Endothelial cell of umbilical vein (primary cell): ENCODE results near the gene SETDB1. TPM values are rescaled to one million over a fixed set of nuclear protein-coding genes. Genes with fewer than 3 reads are reported as not detected.

ENCODE experiments used
- BruUV-seq: library from RNA; stranded (reverse); fragments of 400-500 nt; replicated peaks from 2 replicates; lab custom pipeline; 2021; lab: Mats Ljungman, UMichigan
- CTCF ChIA-PET: fragments of 300-600, 350-600 bp; sonication (Branson Sonifier 250); formaldehyde crosslinking; loops from one replicate; lab custom pipeline; 2021; ENCODE audit warnings: antibody characterized with exemption, inconsistent platforms; lab: Charles Lee
- POLR2A ChIA-PET: fragments of 300-600, 350-600 bp; sonication (Branson Sonifier 250); formaldehyde crosslinking; loops from one replicate; lab custom pipeline; 2021; ENCODE audit warnings: antibody characterized with exemption, inconsistent platforms; lab: Charles Lee
- DNase-seq: peaks from one replicate; pipeline ENCODE4 v3.0.0-alpha.2; 2011; ENCODE audit warnings: low read depth, low spot score
- FAIRE-seq: peaks from 2 replicates; lab custom pipeline; 2011; peaks lifted over from hg19 to GRCh38; lab: Jason Lieb, UNC
- H2AFZ ChIP-seq: 2 replicates; pipeline ENCODE4 v1.6.0; 2012; ENCODE audit warnings: low read depth, low read length, control low read depth, inconsistent platforms
- H3K27ac ChIP-seq: 2 replicates; pipeline ENCODE4 v1.5.1; 2011; ENCODE audit warnings: low read depth, mild to moderate bottlenecking, control low read depth, low read length, moderate library complexity; ENCODE audit not compliant: insufficient read depth
- H3K27me3 ChIP-seq, 2 experiments: 2 replicates each; pipeline versions ENCODE4 v1.6.0 to v1.6.1; 2011; ENCODE audit warnings: low read length in 2 of 2, mixed read lengths in 1 of 2; ENCODE audit not compliant: control insufficient read depth in 2 of 2, insufficient read depth in 2 of 2
- H3K36me3 ChIP-seq, 2 experiments: 2 replicates in 1 of 2; 3 replicates in 1 of 2; pipeline ENCODE4 v1.5.1; 2011; ENCODE audit warnings: low read length in 2 of 2, mild to moderate bottlenecking in 1 of 2, moderate library complexity in 1 of 2; ENCODE audit not compliant: control insufficient read depth in 2 of 2, insufficient read depth in 2 of 2; ENCODE audit errors: extremely low read depth in 1 of 2
- H3K4me1 ChIP-seq: 3 replicates; pipeline ENCODE4 v1.5.1; 2011; ENCODE audit warnings: mild to moderate bottlenecking, low read length; ENCODE audit not compliant: control insufficient read depth, insufficient read depth; ENCODE audit errors: extremely low read depth
- H3K4me2 ChIP-seq: 2 replicates; pipeline ENCODE4 v1.6.1; 2011; ENCODE audit warnings: low read length, control low read depth, mixed read lengths; ENCODE audit not compliant: insufficient read depth
- H3K4me3 ChIP-seq, 3 experiments: fragments of 200-600 bp in 1 of 3; sonication (generic), shearing (Covaris generic) in 1 of 3; replicated peaks in 1 of 3; 2 replicates each; pipeline ENCODE4 v1.5.1; 2011 to 2016; ENCODE audit warnings: control low read depth in 3 of 3, low read length in 3 of 3, mild to moderate bottlenecking in 2 of 3, inconsistent platforms in 1 of 3, low read depth in 1 of 3, moderate library complexity in 1 of 3; ENCODE audit not compliant: insufficient read depth in 1 of 3
- H3K79me2 ChIP-seq: 2 replicates; pipeline ENCODE4 v1.6.0; 2012; ENCODE audit warnings: low read length, inconsistent platforms; ENCODE audit not compliant: control insufficient read depth, insufficient read depth
- H3K9ac ChIP-seq: replicated peaks from 2 replicates; pipeline ENCODE3; 2011; ENCODE audit warnings: low read length, control low read depth; ENCODE audit not compliant: insufficient read depth; ENCODE audit errors: extremely low read depth
- H3K9me1 ChIP-seq: replicated peaks from 3 replicates; pipeline ENCODE4 v1.6.0; 2011; ENCODE audit warnings: mild to moderate bottlenecking, low read length; ENCODE audit not compliant: control insufficient read depth, insufficient read depth; ENCODE audit errors: extremely low read depth
- H3K9me3 ChIP-seq: replicated peaks from 2 replicates; pipeline ENCODE4 v1.5.1; 2012; ENCODE audit warnings: low read length, inconsistent platforms; ENCODE audit not compliant: control insufficient read depth, insufficient read depth
- H4K20me1 ChIP-seq: replicated peaks from 2 replicates; pipeline ENCODE3; 2011; ENCODE audit warnings: mild to moderate bottlenecking, low read length; ENCODE audit not compliant: control insufficient read depth, insufficient read depth; ENCODE audit errors: extremely low read depth
- EZH2 ChIP-seq: IDR thresholded peaks from 2 replicates; pipeline ENCODE4 v1.6.1; 2012; ENCODE audit warnings: borderline replicate concordance, low read depth, mild to moderate bottlenecking, moderate library complexity, low read length, inconsistent platforms; ENCODE audit not compliant: severe bottlenecking
- FOS ChIP-seq: IDR thresholded peaks from 2 replicates; pipeline ENCODE4 v1.6.1; 2011; ENCODE audit warnings: mild to moderate bottlenecking, low read length, moderate library complexity, borderline replicate concordance; ENCODE audit not compliant: insufficient read depth
- MYC ChIP-seq: IDR thresholded peaks from one replicate; pipeline ENCODE4 v1.6.1; 2011; ENCODE audit warnings: mild to moderate bottlenecking, low read depth, low read length
- POLR2A ChIP-seq: IDR thresholded peaks from 2 replicates; pipeline ENCODE4 v1.6.1; 2012; ENCODE audit warnings: low read depth, mild to moderate bottlenecking, control low read depth, low read length
- POLR2AphosphoS5 ChIP-seq: IDR thresholded peaks from 2 replicates; pipeline ENCODE4 v1.6.1; 2012; ENCODE audit warnings: low read depth, mild to moderate bottlenecking, control low read depth, low read length, moderate library complexity; ENCODE audit not compliant: insufficient read depth
- dilution Hi-C: fragments of 300-500 bp; cut with MboI; formaldehyde crosslinking; loops from one replicate; pipeline ENCODE4 v1.15.0; 2019; ENCODE audit warnings: low sequenced_read_pairs; ENCODE audit not compliant: extremely low pct_ligation_motif_present
- intact Hi-C: fragments of 100-400 bp; cut with micrococcal nuclease; formaldehyde crosslinking; loops from one replicate; pipeline ENCODE4 v1.10.0; 2022
- polyA plus RNA-seq, 4 experiments: library from polyadenylated mRNA; depleted of rRNA in 3 of 4; stranded (reverse) in 3 of 4; unstranded in 1 of 4; fragments of >200 nt; gene quantifications; 2 replicates each; pipeline versions ENCODE4 v1.2.1 to v1.2.3, GENCODE V29; 2011 to 2012; ENCODE audit warnings: missing spikeins in 1 of 4
- total RNA-seq: library from RNA; stranded (reverse); gene quantifications from 2 replicates; pipeline ENCODE4 v1.2.3, GENCODE V29; 2021
- TF ChIP-seq, protein P1 (sequence below), 2 donors: IDR thresholded peaks; 1 replicate in 1 of 2; 2 replicates in 1 of 2; pipeline ENCODE4 v1.5.1; 2011; ENCODE audit warnings: low read length in 2 of 2, mild to moderate bottlenecking in 2 of 2, moderate library complexity in 2 of 2, control low read depth in 1 of 2, inconsistent platforms in 1 of 2, low read depth in 1 of 2; ENCODE audit not compliant: insufficient read depth in 1 of 2; ENCODE audit errors: extremely low read depth in 1 of 2
- TF ChIP-seq, protein P2 (sequence below): IDR thresholded peaks from 2 replicates; pipeline ENCODE4 v1.6.1; 2011; ENCODE audit not compliant: insufficient read depth, insufficient read length

SETDB1 gene
- total and polyA plus RNA-seq, 2 donors (not counting 3 experiments of a cell fraction or from before 2014, with no cell fraction given): 25.3 to 49.2 TPM

DNA sequence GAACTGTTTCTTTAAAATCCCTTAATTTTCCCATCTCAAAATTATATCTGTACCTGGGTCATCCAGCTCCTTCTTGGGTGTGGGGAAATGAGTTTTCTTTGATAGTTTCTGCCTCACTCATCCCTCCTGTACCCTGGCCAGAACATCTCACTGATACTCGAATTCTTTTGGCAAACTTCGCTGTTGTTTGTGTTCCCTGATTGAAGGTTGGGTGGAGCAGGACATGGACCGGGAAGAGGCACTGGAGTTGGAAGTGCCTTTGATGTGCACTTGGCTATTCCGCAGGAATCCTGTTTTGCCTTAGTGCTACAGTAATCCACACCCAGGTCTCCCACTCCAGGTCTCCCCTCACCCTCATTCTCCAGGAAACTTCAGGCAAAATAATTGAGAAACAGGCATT is 69.3 kb downstream of the SETDB1 start:
- ChIA-PET CTCF (interaction anchor here (0.8 to 12.3 kb wide), 27 partner anchors 11 to 808 kb away, joined by 3 to 278 read pairs (median 5); partner anchors contain the start of genes ANXA9, BNIPL, C1orf56 and CERS2), POLR2A (interaction anchor here (0.9 kb wide), 1 partner anchor 11 kb away, joined by 4 read pairs; the partner anchor contains the start of gene MINDY1)
- Histone ChIP-seq H3K9me3 (no peaks in the 10 kb centered on the region), H2AFZ (peak overlapping the region; percentile 15), H3K9me1 (no peaks in the 10 kb centered on the region), H3K4me3 (no peak overlapping the region), H3K4me1 (peaks cover 11% of the 10 kb centered on the region), H3K4me2 (no peak overlapping the region), H4K20me1 (no peaks in the 10 kb centered on the region), H3K27ac (no peak overlapping the region), H3K79me2 (no peaks in the 10 kb centered on the region), H3K27me3 (no peaks in the 10 kb centered on the region), H3K9ac (no peak overlapping the region), H3K36me3 (peaks cover 0 to 11% of the 10 kb centered on the region in 2 experiments)
- TF ChIP-seq, protein P1, sequence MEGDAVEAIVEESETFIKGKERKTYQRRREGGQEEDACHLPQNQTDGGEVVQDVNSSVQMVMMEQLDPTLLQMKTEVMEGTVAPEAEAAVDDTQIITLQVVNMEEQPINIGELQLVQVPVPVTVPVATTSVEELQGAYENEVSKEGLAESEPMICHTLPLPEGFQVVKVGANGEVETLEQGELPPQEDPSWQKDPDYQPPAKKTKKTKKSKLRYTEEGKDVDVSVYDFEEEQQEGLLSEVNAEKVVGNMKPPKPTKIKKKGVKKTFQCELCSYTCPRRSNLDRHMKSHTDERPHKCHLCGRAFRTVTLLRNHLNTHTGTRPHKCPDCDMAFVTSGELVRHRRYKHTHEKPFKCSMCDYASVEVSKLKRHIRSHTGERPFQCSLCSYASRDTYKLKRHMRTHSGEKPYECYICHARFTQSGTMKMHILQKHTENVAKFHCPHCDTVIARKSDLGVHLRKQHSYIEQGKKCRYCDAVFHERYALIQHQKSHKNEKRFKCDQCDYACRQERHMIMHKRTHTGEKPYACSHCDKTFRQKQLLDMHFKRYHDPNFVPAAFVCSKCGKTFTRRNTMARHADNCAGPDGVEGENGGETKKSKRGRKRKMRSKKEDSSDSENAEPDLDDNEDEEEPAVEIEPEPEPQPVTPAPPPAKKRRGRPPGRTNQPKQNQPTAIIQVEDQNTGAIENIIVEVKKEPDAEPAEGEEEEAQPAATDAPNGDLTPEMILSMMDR (IDR thresholded peaks at IDR 0.05; ENCODE audit: extremely low read depth in 1 of 2, insufficient read depth in 1 of 2, low read depth in 1 of 2, low read length in 2 of 2): no peak
- TF ChIP-seq POLR2AphosphoS5 (no peak), POLR2A (no peak), MYC (no peak), FOS (no peak), EZH2 (no peak)
- TF ChIP-seq, protein P2, sequence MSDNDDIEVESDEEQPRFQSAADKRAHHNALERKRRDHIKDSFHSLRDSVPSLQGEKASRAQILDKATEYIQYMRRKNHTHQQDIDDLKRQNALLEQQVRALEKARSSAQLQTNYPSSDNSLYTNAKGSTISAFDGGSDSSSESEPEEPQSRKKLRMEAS: no peak
- intact Hi-C loops: loop anchor here (1.0 kb wide), 1 partner anchor 16 kb away; no protein-coding TSS in a partner anchor
- FAIRE-seq (no peak), DNase-seq (no peak)
- dilution Hi-C loops: no loop called here
- no TSS peak for BruUV-seq
